OCI-LY7 (cell line): ENCODE results near the gene RASA2. TPM values are rescaled to one million over a fixed set of nuclear protein-coding genes. Genes with fewer than 3 reads are reported as not detected.

Source experiments
- BruUV-seq: library from RNA; stranded (reverse); fragments of 400-500 nt; replicated peaks from 2 replicates; lab custom pipeline; 2021; lab: Mats Ljungman, UMichigan
- CTCF ChIA-PET: fragments of 300-600 bp; sonication (Branson Sonifier 250); formaldehyde crosslinking; loops from one replicate; lab custom pipeline; 2022; ENCODE audit warnings: antibody characterized with exemption; ENCODE audit not compliant: unreplicated experiment; lab: Charles Lee
- POLR2A ChIA-PET: fragments of 300-600 bp; sonication (Branson Sonifier 250); formaldehyde crosslinking; loops from one replicate; lab custom pipeline; 2022; ENCODE audit warnings: antibody characterized with exemption; lab: Charles Lee
- DNase-seq: peaks from one replicate; pipeline ENCODE4 v3.0.0-alpha.2; 2015; ENCODE audit warnings: low spot score
- H2AFZ ChIP-seq: fragments of 200-600 bp; sonication (generic), shearing (Covaris generic); 2 replicates; pipeline ENCODE4 v1.6.1; 2014; ENCODE audit warnings: mild to moderate bottlenecking, antibody characterized with exemption, low read length, moderate library complexity
- H3K27ac ChIP-seq: fragments of 200-600 bp; sonication (generic); 2 replicates; pipeline ENCODE4 v1.5.1; 2014; ENCODE audit warnings: mixed run types, low read depth, mild to moderate bottlenecking, moderate library complexity, low read length, inconsistent platforms; ENCODE audit not compliant: poor library complexity, severe bottlenecking
- H3K36me3 ChIP-seq: fragments of 200-600 bp; sonication (generic); 2 replicates; pipeline ENCODE4 v1.6.1; 2014; ENCODE audit warnings: mild to moderate bottlenecking, antibody characterized with exemption, low read length, moderate library complexity, mixed read lengths; ENCODE audit not compliant: insufficient read depth
- H3K4me1 ChIP-seq: fragments of 200-600 bp; sonication (generic); 2 replicates; pipeline ENCODE4 v1.5.1; 2014; ENCODE audit warnings: mild to moderate bottlenecking, low read length; ENCODE audit not compliant: insufficient read depth, poor library complexity, severe bottlenecking
- H3K4me2 ChIP-seq: fragments of 200-600 bp; sonication (generic); 2 replicates; pipeline ENCODE4 v1.6.1; 2014; ENCODE audit warnings: mild to moderate bottlenecking, low read length
- H3K4me3 ChIP-seq: fragments of 200-600 bp; sonication (generic); 2 replicates; pipeline ENCODE4 v1.5.1; 2014; ENCODE audit warnings: mild to moderate bottlenecking, low read depth, low read length; ENCODE audit not compliant: poor library complexity, severe bottlenecking
- H3K79me2 ChIP-seq: fragments of 200-600 bp; sonication (generic); 2 replicates; pipeline ENCODE4 v1.6.1; 2016; ENCODE audit warnings: low read depth, mild to moderate bottlenecking, low read length, moderate library complexity, mixed read lengths; ENCODE audit not compliant: insufficient read depth
- H3K9me2 ChIP-seq: fragments of 200-600 bp; sonication (generic); 2 replicates; pipeline ENCODE4 v1.6.1; 2016; ENCODE audit warnings: mild to moderate bottlenecking, low read length, mixed read lengths; ENCODE audit not compliant: insufficient read depth
- H3K9me3 ChIP-seq: fragments of 200-600 bp; sonication (generic); 2 replicates; pipeline ENCODE4 v1.6.1; 2014; ENCODE audit warnings: mild to moderate bottlenecking, mixed run types, low read length, mixed read lengths
- H4K20me1 ChIP-seq: fragments of 200-600 bp; sonication (generic); 2 replicates; pipeline ENCODE4 v1.6.1; 2014; ENCODE audit warnings: mild to moderate bottlenecking, antibody characterized with exemption, low read length, moderate library complexity, mixed read lengths; ENCODE audit not compliant: insufficient read depth
- CTCF ChIP-seq: fragments of 200-600 bp; sonication (generic); conservative IDR thresholded peaks from 2 replicates; pipeline ENCODE4 v1.5.1; 2014; ENCODE audit warnings: mild to moderate bottlenecking, antibody characterized with exemption, low read length, moderate library complexity, mixed read lengths
- EZH2phosphoT487 ChIP-seq: fragments of 200-600 bp; sonication (generic); IDR thresholded peaks from 2 replicates; pipeline ENCODE4 v1.6.1; 2018; ENCODE audit warnings: low read depth, borderline replicate concordance, mild to moderate bottlenecking, mixed run types, antibody characterized with exemption, low read length, moderate library complexity, mixed read lengths
- intact Hi-C: fragments of 100-400 bp; cut with micrococcal nuclease; formaldehyde crosslinking; loops from one replicate; pipeline ENCODE4 v1.10.0; 2022; ENCODE audit not compliant: unreplicated experiment
- total RNA-seq, 2 experiments: library from RNA; depleted of rRNA in 1 of 2; stranded (reverse); fragments of >200 nt in 1 of 2; shearing (Covaris generic) in 1 of 2; gene quantifications; 2 replicates each; pipeline ENCODE4 v1.2.3, GENCODE V29; 2014 to 2022

Gene RASA2
- total RNA-seq, 2 experiments from 2014 or later = 11.0 to 21.7 TPM

- intact Hi-C loops = no loop called here
- POLR2A ChIA-PET = interaction anchor here (0.6 to 1.2 kb wide), 9 partner anchors 8 to 453 kb away, joined by 3 to 7 read pairs (median 3); no protein-coding TSS in a partner anchor
- Histone ChIP-seq H3K4me2 (no peak overlapping the region), H3K9me2 (no peaks in the 10 kb centered on the region), H3K4me1 (peaks cover 8% of the 10 kb centered on the region), H2AFZ (no peak overlapping the region), H3K9me3 (no peaks in the 10 kb centered on the region), H3K4me3 (no peak overlapping the region), H3K36me3 (no peaks in the 10 kb centered on the region), H3K27ac (no peak overlapping the region), H4K20me1 (no peaks in the 10 kb centered on the region), H3K79me2 (no peaks in the 10 kb centered on the region)
- CTCF ChIA-PET = no interaction called here
- DNase-seq = no peak
- no TSS peak for BruUV-seq
- no peak for TF ChIP-seq EZH2phosphoT487
- no peak for TF ChIP-seq CTCF
Observed at GRCh38 chr3:141448606-141449220, 38.1 kb upstream of the RASA2 start.

DNA sequence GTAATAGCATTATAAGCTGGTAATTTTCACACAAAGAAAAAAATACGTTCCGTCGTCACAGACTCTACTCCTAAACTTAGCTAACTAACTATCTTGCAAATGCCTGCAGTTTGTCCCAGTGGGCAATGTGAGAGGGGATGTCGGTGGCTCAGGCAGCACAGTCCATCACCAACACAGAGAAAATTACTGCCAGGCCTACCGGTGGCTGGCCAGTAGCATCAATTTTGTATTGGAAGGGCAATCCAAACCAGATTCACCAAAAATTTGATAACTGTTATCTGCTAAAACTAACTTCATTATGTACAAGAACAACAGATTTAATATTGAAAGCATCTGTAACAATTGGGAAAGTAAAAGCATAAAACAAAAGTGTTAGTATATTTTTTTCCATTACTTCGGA lies 37.4 kb upstream of the RASA2 start:
- H3K9me3 ChIP-seq = no peaks in the 10 kb centered on the region
- H3K27ac ChIP-seq = no peak overlapping the region
- no peak overlapping the region for H2AFZ ChIP-seq
- no TSS peak for BruUV-seq
- no peaks in the 10 kb centered on the region for H3K36me3 ChIP-seq
- H4K20me1 ChIP-seq = no peaks in the 10 kb centered on the region
- no peak overlapping the region for H3K4me3 ChIP-seq
- DNase-seq = no peak
- no peak overlapping the region for H3K4me2 ChIP-seq
- peaks cover 8% of the 10 kb centered on the region for H3K4me1 ChIP-seq
- H3K79me2 ChIP-seq = no peaks in the 10 kb centered on the region
- no peaks in the 10 kb centered on the region for H3K9me2 ChIP-seq
- TF ChIP-seq EZH2phosphoT487 (no peak), CTCF (no peak)
- intact Hi-C loops = no loop called here
- ChIA-PET CTCF (no interaction called here), POLR2A (interaction anchor here (0.7 to 1.3 kb wide), 4 partner anchors 89 to 138 kb away, joined by 3 to 7 read pairs (median 3); no protein-coding TSS in a partner anchor)
